Measurements from ENCODE around the gene ABCG5.

Gene ABCG5

DNA sequence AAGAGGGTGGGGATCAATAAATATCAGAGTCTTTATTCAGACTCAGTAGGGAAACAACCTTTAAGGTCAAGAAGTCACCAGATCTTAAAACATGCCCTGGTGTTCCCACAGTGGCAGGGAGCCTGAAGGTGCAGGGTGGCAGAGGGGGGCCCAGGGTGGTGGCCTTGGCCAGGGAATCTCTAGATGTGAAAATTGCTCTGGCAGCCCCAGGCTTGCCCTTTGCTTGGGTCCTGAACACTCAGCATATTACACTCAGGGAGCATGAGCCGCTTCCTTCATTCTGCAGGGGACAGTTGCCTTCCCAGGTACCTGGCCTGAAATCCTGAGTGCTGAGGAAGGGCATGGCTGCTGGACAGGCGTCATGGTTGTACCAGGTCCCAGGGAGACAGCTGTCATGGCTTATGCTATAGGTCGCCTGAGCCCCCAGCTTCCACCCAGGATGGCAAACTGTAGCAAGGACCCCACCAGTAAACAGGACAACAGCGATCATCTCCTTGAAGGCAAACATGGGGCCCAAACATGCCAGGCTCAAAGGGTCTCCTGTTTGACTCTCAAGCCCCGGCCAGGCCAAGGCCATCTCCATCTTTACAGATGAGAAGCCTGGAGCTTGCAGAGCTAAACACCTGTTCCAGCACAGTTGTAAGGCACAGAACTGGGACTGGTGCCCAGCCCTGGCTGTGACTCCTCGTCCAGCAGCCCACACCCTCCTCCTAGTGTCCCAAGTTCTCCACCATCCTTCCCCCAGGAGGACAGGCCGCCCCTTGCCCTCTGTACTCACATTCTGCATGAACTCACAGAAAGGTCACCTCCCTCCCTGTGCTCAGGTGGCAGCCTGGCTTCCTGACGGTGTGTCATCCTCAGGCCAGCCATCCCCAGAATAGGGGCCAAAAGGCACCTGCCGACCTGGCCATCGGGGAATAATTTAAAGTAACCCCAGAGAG lies 14.8 kb upstream of the ABCG5 start:
- no peak for TF ChIP-seq CTCF (conservative IDR thresholded peaks at IDR 0.05; ENCODE audit: low read length)

GRCh38 chr2:43852196-43852730 lies 13.6 kb upstream of the ABCG5 start:
- no peak for TF ChIP-seq CTCF (conservative IDR thresholded peaks at IDR 0.05; ENCODE audit: low read length)
- H3K4me3 ChIP-seq (ENCODE audit: low read length): no peak overlapping the region
- no peak for DNase-seq (ENCODE audit: low read depth)

More for the DNA sequence above, 14.8 kb upstream of the ABCG5 start:
- DNase-seq (ENCODE audit: low read depth): no peak
- H3K4me3 ChIP-seq (ENCODE audit: low read length): no peak overlapping the region

GRCh38 chr2:43851011-43851980 lies 12.7 kb upstream of the ABCG5 start:
- no peak for DNase-seq (ENCODE audit: low read depth)
- TF ChIP-seq CTCF (conservative IDR thresholded peaks at IDR 0.05; ENCODE audit: low read length): no peak
- H3K4me3 ChIP-seq (ENCODE audit: low read length): no peak overlapping the region

GRCh38 chr2:43848214-43848613 lies 9.6 kb upstream of the ABCG5 start:
- TF ChIP-seq CTCF (conservative IDR thresholded peaks at IDR 0.05; ENCODE audit: low read length): no peak
- H3K4me3 ChIP-seq (ENCODE audit: low read length): no peak overlapping the region
- DNase-seq (ENCODE audit: low read depth): no peak

DNA sequence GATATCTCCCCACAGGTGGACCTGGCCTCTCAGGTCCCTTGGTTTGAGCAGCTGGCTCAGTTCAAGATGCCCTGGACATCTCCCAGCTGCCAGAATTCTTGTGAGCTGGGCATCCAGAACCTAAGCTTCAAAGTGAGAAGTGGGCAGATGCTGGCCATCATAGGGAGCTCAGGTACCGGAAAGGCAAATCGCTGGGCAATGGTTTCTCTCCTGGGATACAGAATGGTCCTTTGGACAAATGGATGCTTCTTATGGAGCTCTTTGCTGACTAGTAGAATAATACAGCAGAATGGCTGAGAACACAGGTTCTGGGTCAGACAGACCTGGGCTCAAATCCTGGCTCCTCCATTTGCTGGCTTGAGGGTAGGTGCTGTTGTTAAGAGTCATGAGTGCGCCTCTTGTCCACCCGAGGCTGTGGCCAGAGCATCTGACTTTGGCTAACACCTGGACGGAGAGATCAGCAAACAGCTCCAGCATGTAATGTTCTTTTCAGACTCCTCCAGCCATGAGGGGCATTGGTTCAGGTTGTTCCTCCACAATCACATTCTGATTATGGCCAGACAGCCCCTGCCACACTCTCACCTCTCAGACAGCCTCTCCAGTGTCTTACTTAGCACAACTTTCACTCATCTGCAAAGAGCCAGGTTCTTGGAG lies 7.6 kb upstream of the ABCG5 start:
- H3K4me3 ChIP-seq (ENCODE audit: low read length): no peak overlapping the region
- no peak for TF ChIP-seq CTCF (conservative IDR thresholded peaks at IDR 0.05; ENCODE audit: low read length)
- no peak for DNase-seq (ENCODE audit: low read depth)

- no peak for TF ChIP-seq CTCF (conservative IDR thresholded peaks at IDR 0.05; ENCODE audit: low read length)
- DNase-seq (ENCODE audit: low read depth): no peak
Measured at GRCh38 chr2:43845181-43845580, 6.5 kb upstream of the ABCG5 start.

More at GRCh38 chr2:43845181-43845580, 6.5 kb upstream of the ABCG5 start:
- no peak overlapping the region for H3K4me3 ChIP-seq (ENCODE audit: low read length)
